Activated CD8-positive, alpha-beta T cell treated with anti-CD3 and anti-CD28 coated beads for 36 hours (primary cell): ENCODE results near the gene ZBED1. TPM values are rescaled to one million over a fixed set of nuclear protein-coding genes. Genes with fewer than 3 reads are reported as not detected.
"Not testable (repeated sequence)": the region's sequence is repeated elsewhere in the genome, so short reads cannot be mapped to it uniquely, and the experiment has no call there.

Source experiments
- ATAC-seq: fragments of 200-7000 bp; cut with Tn5 transposase; one replicate; pipeline ENCODE4 v1.10.0; 2021; ENCODE audit warnings: mild to moderate bottlenecking, moderate library complexity
- CTCF ChIA-PET: fragments of 350-600 bp; sonication (Branson Sonifier 250); formaldehyde crosslinking; loops from one replicate; lab custom pipeline; 2021; ENCODE audit warnings: antibody characterized with exemption; lab: Charles Lee
- POLR2A ChIA-PET: fragments of 350-600 bp; sonication (Branson Sonifier 250); formaldehyde crosslinking; loops from one replicate; lab custom pipeline; 2021; ENCODE audit warnings: antibody characterized with exemption; lab: Charles Lee
- DNase-seq: peaks from one replicate; pipeline ENCODE4 v3.0.0-alpha.2; 2020
- H3K27ac Mint-ChIP-seq: one replicate; pipeline ENCODE4 v1.8.0; 2021; ENCODE audit warnings: mild to moderate bottlenecking, mixed read lengths
- H3K27me3 Mint-ChIP-seq: one replicate; pipeline ENCODE4 v1.8.0; 2021; ENCODE audit warnings: mixed read lengths
- H3K36me3 Mint-ChIP-seq: one replicate; pipeline ENCODE4 v1.8.0; 2021; ENCODE audit warnings: low read depth, mixed read lengths
- H3K4me1 Mint-ChIP-seq: one replicate; pipeline ENCODE4 v1.8.0; 2021; ENCODE audit warnings: low read depth, mixed read lengths
- H3K4me3 Mint-ChIP-seq: one replicate; pipeline ENCODE4 v1.8.0; 2021; ENCODE audit warnings: mild to moderate bottlenecking, moderate library complexity, mixed read lengths
- H3K9me3 Mint-ChIP-seq: one replicate; pipeline ENCODE4 v1.8.0; 2021; ENCODE audit warnings: mixed read lengths
- CTCF ChIP-seq: fragments of 200-600 bp; IDR thresholded peaks from one replicate; pipeline ENCODE4 v1.8.0; 2022; ENCODE audit warnings: antibody characterized with exemption, mild to moderate bottlenecking
- intact Hi-C: fragments of 100-400 bp; cut with micrococcal nuclease; formaldehyde crosslinking; loops from one replicate; pipeline ENCODE4 v1.10.0; 2022
- total RNA-seq, 2 experiments: library from RNA; stranded (reverse); gene quantifications; one replicate each; pipeline ENCODE4 v1.2.3, GENCODE V29; 2021

Gene ZBED1
- total RNA-seq, 2 experiments from 2014 or later = 26.3 to 28.7 TPM

GRCh38 chrX:2538031-2538757 lies 37.4 kb upstream of the ZBED1 start:
- no peak overlapping the region for H3K27ac Mint-ChIP-seq
- H3K36me3 Mint-ChIP-seq = no peaks in the 10 kb centered on the region
- CTCF ChIA-PET = no interaction called here
- POLR2A ChIA-PET = no interaction called here
- intact Hi-C loops = no loop called here
- DNase-seq = no peak
- H3K4me3 Mint-ChIP-seq = no peak overlapping the region
- ATAC-seq = no peak
- H3K9me3 Mint-ChIP-seq = no peaks in the 10 kb centered on the region
- TF ChIP-seq CTCF = no peak
- peaks cover 5% of the 10 kb centered on the region for H3K27me3 Mint-ChIP-seq
- H3K4me1 Mint-ChIP-seq = no peaks in the 10 kb centered on the region

GRCh38 chrX:2536974-2537373 lies 36.2 kb upstream of the ZBED1 start:
- peaks cover 3% of the 10 kb centered on the region for H3K27me3 Mint-ChIP-seq
- no peak for TF ChIP-seq CTCF
- CTCF ChIA-PET = no interaction called here
- no peaks in the 10 kb centered on the region for H3K9me3 Mint-ChIP-seq
- no peak overlapping the region for H3K4me3 Mint-ChIP-seq
- no peaks in the 10 kb centered on the region for H3K36me3 Mint-ChIP-seq
- POLR2A ChIA-PET = no interaction called here
- ATAC-seq (no peak), DNase-seq (no peak)
- intact Hi-C loops = no loop called here
- no peak overlapping the region for H3K27ac Mint-ChIP-seq
- H3K4me1 Mint-ChIP-seq = no peaks in the 10 kb centered on the region

GRCh38 chrX:2536141-2536540 lies 35.4 kb upstream of the ZBED1 start:
- CTCF ChIA-PET = no interaction called here
- POLR2A ChIA-PET = no interaction called here
- Mint-ChIP-seq H3K27ac (no peak overlapping the region), H3K36me3 (no peaks in the 10 kb centered on the region), H3K9me3 (no peaks in the 10 kb centered on the region), H3K27me3 (peaks cover 2% of the 10 kb centered on the region), H3K4me3 (no peak overlapping the region), H3K4me1 (no peaks in the 10 kb centered on the region)
- ATAC-seq (no peak), DNase-seq (no peak)
- no peak for TF ChIP-seq CTCF
- intact Hi-C loops = no loop called here

GRCh38 chrX:2534261-2535021 lies 33.7 kb upstream of the ZBED1 start:
- H3K4me3 Mint-ChIP-seq, intact Hi-C loops, H3K9me3 Mint-ChIP-seq, POLR2A ChIA-PET, ATAC-seq, H3K27ac Mint-ChIP-seq, H3K4me1 Mint-ChIP-seq, CTCF ChIA-PET, DNase-seq, H3K36me3 Mint-ChIP-seq, H3K27me3 Mint-ChIP-seq: not testable (repeated sequence)

GRCh38 chrX:2533424-2533823 lies 32.6 kb upstream of the ZBED1 start:
- ATAC-seq (no peak), DNase-seq (no peak)
- no peaks in the 10 kb centered on the region for H3K4me1 Mint-ChIP-seq
- no peak for TF ChIP-seq CTCF
- ChIA-PET POLR2A (no interaction called here), CTCF (no interaction called here)
- no peak overlapping the region for H3K4me3 Mint-ChIP-seq
- H3K36me3 Mint-ChIP-seq = no peaks in the 10 kb centered on the region
- peaks cover 2% of the 10 kb centered on the region for H3K27me3 Mint-ChIP-seq
- H3K9me3 Mint-ChIP-seq = no peaks in the 10 kb centered on the region
- intact Hi-C loops = no loop called here
- no peak overlapping the region for H3K27ac Mint-ChIP-seq
